ENCODE measurements around the gene BIRC5.

The BIRC5 gene

DNA sequence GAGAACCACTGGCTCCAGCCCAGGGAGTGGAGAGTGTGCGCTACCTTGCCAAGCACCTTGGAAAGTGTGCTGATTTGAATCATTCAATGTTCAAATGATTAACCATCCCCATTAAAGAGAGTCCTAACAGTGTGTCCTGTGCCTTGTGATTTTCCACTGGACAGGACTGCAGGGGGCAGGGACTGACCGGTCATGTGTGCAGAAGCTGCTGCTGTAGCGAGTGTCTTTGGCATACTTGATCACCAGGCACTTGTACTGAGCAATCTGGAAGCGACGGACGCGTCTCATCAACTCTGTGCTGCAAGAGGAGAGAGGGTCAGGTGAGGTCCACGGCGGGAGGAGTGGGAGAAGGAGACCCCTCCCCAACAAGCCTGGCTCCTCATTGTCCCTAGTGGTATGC is 29.2 kb upstream of the BIRC5 start:
- FAIRE-seq = no peak

DNA sequence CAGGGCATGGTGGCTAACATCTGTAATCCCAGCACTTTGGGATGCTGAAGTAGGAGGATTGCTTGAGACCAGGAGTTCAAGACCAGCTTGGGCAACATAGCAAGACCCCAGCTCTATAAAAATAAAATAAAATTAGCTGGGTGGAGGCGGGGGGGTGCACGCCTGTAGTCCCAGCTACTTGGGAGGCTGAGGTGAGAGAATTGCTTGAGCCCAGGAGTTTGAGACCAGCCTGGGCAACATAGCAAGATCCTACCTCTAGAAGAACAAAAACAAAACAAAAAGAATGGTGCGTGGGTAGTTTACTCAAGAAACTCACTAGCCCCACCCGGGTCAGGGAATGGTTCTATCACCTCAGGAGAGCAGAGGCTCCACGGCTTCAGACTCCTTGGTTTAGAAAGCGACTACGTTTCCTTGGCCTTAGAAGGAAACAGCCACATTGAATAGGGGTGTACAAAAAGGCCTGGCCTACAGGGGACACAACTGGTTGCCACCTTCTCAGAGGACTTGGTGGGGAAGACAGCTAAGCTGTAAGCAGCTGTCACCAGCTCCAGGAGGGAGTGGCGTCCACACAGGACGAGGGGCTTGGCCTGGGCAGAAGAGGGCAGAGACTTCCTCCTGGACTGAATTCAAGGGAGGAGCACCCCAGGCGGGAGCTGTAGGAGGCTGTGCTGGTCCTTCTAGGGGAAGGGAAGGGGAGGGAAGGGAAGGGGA is 27.9 kb upstream of the BIRC5 start:
- no peak for FAIRE-seq

DNA sequence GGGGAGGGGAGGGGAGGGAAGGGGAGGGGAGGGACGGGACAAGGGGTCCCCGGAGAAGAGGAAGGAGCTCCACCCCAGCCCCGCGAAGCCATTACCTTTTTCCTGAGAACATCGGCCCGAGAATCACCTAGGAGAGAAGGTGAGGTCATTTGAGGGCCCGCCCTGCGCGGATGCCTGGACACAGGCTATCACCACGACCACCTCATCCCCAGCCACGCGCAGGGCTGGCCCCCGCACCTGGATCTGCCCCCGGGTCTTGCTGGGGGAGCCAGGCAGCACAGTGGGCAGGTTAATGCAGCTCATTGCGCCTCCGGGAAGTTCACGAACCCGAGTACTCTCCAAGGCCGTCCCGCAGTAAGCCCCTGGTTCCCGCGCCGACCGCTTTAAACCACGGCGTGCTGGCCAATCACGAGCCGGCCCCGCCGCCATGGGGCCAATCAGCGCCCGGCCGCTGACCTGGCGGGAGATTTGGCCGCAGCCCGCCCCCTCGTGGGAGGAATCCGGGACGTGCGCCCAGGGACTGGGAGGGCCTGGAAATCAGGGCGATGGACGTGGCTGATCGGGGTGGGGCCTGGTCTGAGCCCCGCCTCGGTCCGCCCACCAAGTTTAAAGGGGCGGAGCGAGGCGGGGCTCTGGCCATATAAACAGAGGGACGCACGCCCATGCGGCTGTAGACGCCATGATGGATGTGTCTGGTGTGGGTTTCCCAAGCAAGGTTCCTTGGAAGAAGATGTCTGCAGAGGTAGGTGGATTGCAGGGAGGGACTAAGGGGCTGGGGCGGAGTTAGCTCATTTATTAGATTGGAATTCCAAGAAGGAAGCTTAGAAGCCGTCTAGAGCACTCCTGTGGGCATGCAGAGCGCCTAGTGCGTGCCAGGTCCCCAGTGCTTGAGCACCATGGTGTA is 27.1 kb upstream of the BIRC5 start, which contains the start of the genes AFMID and TK1:
Gene AFMID (plus strand): TSS at position 671 of the 904 bp plus-strand sequence. CDS start 9 bp downstream, at position 680.
Gene TK1 (minus strand): TSS at position 361 of the 904 bp plus-strand sequence. CDS start 58 bp downstream, at position 303.
- peak; percentile 98 for FAIRE-seq

DNA sequence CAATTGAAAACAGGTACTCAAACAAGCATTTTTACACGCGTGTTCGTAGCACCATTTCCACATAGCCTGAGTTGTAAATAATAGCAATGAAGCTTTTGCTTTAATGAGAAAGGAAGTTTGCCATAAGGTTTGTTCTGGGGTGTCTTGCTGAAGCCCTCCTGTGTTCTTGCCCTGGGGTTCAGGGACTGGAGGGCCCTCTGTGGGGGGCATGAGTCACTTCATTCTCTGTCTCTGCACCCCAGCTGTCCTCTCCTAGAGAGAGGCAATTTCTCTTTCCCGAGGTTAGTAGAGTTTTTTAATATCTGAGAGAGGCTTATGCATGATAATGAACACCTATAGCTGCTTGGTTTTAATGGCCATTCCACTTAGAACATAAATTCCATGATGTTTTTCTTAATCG is 17.3 kb upstream of the BIRC5 start:
- FAIRE-seq = no peak

DNA sequence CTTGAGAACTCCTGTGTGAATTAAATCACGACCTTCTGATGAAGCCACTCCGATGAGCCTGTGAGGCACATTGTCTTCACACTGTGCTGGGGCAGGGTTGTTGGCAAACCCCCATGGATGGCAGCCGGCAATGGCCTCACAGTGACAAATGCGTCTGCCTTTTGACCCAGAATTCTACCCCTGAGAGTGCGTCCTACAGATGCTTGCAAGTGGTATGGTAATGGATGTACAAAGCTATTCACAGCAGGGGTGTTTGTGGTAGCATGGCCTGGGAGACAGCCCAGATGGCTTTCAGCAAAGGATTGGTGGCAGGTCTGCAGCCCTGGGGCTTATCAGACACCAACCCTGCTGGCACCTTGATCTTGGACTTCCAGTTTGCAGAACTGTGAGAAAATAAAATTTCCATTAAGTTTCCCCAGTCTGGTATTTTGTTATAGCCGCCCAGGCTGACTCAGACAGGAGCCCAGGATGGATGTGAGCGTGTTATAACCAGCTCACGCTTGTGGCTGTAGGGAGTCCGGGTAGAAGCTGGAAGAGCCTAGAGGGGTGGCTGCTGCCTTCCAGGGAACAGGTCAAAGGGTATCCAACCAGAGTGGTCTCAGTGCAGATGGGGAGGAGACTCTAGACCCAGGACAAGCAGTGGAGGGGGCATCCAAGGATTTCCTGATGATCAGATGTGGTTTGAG is 16.8 kb upstream of the BIRC5 start:
- no peak for FAIRE-seq

DNA sequence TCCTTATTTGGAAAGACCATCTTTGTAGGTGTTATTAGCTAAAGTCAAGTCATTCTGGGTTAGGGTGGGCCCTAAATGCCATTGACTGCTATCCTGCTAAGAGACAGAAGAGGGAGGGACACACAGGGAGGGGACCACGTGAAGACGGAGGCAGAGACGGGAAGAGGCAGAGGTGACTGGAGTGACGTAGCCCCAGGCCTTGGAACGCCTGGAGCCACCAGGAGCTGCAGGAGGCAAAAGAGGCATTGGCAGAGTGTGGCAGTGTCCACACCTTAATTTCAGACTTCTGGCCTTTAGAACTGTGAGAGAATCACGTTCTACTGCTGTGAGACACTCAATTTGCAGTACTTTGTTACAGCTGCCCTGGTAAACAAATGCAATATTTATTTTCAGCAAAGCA is 13.6 kb upstream of the BIRC5 start:
- FAIRE-seq = no peak

DNA sequence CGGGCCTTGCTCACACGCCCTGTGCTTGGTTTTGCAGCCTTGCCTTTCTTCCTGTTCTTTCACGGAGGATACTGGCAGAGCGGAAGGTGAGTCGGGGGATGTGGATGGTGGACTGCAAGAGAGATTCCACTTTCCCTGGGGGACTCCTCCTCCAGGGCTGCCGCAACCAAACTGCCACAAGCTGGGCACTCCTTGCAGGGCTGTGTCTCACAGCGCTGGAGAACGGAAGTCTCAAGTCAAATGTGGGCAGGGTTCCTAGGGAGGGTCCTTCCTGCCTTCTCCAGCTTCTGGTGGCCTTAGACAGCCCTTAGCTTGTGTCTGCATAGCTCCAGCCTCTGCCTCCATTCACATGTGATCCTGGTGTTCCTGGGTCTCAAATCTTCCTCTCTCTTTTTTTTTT is 11.4 kb upstream of the BIRC5 start:
- no peak for FAIRE-seq

DNA sequence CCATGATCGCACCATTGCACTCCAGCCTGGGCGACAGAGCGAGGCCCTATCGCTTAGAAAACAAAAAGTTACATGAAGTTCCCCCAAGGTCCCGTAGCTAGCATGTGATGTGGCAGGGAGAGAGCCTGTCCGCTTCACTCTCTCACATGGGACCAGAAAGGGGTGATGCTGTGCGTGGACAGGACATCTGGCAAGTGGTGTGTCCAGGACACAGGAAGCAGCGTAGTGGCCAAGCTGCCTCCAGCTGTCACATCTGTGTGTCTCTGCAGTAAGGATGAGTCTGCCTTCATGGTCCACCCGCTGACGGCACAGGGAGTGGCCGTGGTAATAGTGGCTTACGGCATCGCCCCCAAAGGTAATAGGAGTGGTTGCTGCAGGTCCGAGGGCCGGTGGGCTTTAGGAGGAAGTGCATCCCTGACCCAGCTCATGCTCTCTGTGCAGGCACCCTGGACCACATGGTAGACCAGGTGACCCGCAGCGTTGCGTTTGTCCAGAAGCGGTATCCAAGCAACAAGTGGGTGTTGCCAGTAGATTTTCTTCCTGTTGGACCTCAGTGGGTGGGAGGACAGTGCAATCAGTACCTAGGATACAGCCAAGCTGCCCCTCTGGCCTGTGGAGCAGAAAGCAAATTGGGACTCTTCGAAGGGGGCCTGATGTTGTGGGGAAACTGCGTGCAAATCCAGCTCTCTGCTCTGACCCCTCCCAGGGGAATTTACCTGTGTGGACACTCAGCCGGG is 9.5 kb upstream of the BIRC5 start:
- FAIRE-seq = no peak

DNA sequence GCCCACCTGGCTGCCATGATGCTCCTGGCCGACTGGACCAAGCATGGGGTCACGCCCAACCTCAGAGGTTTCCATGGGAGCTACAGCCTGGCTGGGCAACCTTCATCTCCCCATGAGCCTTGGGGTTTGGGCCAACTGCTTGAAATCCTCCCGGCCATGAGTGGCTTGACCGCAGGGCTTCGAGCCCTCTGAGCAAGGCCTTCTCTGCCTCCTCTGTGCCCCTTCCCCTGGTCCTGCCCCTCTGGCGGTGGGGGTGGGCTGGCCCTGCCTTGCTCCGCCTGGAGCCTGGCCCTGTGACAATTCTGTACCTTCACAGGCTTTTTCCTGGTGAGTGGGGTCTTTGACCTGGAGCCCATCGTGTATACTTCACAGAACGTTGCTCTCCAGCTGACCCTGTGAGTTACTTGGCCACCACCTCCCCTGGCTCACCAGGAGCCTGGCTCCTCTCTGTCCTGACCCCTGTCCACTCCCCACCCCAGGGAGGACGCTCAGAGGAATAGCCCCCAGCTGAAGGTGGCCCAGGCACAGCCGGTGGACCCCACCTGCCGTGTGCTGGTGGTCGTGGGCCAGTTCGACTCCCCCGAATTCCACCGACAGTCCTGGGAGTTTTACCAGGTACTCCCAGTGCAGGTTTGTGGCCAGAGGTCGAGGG is 8.8 kb upstream of the BIRC5 start:
- FAIRE-seq = no peak

DNA sequence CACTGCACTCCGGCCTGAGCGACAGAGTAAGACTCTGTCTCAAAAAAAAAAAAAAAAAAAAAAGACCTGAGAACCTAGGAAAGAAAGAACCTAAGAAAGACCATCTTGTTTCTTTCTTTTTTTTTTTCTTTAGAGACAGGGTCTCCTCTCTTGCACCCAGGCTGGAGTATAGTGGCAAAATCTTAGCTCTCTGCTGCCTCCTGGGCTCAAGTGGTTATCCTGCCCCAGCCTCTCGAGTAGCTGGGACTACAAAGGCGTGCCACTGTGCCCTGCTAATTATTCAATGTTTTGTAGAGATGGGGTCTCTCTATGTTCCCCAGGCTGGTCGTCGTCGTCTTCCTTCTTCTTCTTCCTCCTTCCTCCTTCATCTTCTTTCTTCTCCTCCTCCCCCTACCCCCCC is 7.8 kb upstream of the BIRC5 start:
- FAIRE-seq = no peak

DNA sequence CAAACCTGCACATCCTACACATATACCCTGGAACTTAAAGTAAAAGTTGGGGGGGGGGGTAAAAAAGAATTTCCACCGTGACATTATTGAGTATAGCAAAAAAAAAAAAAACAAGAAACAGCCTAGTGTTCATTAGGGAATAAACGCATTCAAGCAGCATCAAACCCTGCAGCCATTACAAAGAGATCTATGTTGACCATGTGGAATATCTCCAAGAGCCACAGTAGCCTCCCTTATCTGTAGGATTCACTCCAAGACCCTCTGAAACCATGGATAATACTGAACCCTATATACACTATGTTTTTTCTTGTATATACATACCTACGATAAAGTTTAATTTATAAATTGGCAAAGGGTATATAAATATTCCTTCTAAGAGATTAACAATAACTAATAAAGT is 5.6 kb upstream of the BIRC5 start:
- no peak for FAIRE-seq

DNA sequence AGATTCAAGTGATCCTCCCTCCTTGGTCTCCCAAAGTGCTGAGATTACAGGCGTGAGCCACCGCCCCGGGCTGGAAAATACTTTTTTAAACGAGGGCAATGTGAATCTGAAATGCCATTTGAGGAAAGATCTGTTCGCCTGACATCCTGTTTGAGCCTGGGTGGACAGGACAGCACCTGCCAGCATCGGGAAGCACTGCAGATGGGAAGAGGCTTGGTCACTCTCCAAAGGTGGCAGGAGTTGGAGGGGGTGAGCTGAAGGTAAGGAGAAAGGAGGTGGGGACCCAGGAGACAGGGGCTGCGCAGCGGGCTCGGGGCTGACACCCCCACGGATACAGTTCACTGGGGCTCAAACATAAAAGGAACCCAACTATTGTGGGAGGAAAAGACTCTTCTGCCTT is 3.9 kb upstream of the BIRC5 start:
- no peak for FAIRE-seq

DNA sequence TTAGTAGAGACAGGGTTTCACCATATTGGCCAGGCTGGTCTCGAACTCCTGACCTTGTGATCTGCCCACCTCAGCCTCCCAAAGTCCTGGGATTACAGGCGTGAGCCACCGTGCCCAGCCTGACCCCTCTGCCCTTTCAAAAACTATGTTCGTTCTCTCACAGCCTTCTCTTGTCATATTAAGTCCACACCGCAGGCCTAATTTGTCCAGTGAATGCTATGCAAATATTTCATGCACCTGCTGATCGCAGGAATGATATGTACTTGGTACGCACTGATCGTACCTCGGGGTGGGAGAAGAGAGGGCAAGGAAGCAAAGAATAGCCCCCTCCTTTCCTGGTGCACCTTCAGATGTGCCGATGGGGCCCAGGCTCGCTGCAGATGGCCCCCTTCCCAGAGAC is 3.0 kb upstream of the BIRC5 start:
- FAIRE-seq = no peak

DNA sequence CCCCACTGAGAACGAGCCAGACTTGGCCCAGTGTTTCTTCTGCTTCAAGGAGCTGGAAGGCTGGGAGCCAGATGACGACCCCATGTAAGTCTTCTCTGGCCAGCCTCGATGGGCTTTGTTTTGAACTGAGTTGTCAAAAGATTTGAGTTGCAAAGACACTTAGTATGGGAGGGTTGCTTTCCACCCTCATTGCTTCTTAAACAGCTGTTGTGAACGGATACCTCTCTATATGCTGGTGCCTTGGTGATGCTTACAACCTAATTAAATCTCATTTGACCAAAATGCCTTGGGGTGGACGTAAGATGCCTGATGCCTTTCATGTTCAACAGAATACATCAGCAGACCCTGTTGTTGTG is 631 bp downstream of the BIRC5 start:
- FAIRE-seq = no peak

DNA sequence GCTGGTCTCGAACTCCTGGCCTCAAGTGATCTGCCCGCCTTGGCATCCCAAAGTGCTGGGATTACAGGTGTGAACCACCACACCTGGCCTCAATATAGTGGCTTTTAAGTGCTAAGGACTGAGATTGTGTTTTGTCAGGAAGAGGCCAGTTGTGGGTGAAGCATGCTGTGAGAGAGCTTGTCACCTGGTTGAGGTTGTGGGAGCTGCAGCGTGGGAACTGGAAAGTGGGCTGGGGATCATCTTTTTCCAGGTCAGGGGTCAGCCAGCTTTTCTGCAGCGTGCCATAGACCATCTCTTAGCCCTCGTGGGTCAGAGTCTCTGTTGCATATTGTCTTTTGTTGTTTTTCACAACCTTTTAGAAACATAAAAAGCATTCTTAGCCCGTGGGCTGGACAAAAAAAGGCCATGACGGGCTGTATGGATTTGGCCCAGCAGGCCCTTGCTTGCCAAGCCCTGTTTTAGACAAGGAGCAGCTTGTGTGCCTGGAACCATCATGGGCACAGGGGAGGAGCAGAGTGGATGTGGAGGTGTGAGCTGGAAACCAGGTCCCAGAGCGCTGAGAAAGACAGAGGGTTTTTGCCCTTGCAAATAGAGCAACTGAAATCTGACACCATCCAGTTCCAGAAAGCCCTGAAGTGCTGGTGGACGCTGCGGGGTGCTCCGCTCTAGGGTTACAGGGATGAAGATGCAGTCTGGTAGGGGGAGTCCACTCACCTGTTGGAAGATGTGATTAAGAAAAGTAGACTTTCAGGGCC is 5.5 kb downstream of the BIRC5 start:
- FAIRE-seq = no peak

DNA sequence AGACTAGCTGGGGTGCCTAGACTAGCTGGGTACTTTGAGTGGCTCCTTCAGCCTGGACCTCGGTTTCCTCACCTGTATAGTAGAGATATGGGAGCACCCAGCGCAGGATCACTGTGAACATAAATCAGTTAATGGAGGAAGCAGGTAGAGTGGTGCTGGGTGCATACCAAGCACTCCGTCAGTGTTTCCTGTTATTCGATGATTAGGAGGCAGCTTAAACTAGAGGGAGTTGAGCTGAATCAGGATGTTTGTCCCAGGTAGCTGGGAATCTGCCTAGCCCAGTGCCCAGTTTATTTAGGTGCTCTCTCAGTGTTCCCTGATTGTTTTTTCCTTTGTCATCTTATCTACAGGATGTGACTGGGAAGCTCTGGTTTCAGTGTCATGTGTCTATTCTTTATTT is 9.0 kb downstream of the BIRC5 start:
- no peak for FAIRE-seq

DNA sequence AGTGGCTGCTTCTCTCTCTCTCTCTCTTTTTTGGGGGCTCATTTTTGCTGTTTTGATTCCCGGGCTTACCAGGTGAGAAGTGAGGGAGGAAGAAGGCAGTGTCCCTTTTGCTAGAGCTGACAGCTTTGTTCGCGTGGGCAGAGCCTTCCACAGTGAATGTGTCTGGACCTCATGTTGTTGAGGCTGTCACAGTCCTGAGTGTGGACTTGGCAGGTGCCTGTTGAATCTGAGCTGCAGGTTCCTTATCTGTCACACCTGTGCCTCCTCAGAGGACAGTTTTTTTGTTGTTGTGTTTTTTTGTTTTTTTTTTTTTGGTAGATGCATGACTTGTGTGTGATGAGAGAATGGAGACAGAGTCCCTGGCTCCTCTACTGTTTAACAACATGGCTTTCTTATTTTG is 9.7 kb downstream of the BIRC5 start:
- no peak for FAIRE-seq

DNA sequence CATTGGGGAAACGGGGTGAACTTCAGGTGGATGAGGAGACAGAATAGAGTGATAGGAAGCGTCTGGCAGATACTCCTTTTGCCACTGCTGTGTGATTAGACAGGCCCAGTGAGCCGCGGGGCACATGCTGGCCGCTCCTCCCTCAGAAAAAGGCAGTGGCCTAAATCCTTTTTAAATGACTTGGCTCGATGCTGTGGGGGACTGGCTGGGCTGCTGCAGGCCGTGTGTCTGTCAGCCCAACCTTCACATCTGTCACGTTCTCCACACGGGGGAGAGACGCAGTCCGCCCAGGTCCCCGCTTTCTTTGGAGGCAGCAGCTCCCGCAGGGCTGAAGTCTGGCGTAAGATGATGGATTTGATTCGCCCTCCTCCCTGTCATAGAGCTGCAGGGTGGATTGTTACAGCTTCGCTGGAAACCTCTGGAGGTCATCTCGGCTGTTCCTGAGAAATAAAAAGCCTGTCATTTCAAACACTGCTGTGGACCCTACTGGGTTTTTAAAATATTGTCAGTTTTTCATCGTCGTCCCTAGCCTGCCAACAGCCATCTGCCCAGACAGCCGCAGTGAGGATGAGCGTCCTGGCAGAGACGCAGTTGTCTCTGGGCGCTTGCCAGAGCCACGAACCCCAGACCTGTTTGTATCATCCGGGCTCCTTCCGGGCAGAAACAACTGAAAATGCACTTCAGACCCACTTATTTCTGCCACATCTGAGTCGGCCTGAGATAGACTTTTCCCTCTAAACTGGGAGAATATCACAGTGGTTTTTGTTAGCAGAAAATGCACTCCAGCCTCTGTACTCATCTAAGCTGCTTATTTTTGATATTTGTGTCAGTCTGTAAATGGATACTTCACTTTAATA is 10.4 kb downstream of the BIRC5 start:
- no peak for FAIRE-seq

DNA sequence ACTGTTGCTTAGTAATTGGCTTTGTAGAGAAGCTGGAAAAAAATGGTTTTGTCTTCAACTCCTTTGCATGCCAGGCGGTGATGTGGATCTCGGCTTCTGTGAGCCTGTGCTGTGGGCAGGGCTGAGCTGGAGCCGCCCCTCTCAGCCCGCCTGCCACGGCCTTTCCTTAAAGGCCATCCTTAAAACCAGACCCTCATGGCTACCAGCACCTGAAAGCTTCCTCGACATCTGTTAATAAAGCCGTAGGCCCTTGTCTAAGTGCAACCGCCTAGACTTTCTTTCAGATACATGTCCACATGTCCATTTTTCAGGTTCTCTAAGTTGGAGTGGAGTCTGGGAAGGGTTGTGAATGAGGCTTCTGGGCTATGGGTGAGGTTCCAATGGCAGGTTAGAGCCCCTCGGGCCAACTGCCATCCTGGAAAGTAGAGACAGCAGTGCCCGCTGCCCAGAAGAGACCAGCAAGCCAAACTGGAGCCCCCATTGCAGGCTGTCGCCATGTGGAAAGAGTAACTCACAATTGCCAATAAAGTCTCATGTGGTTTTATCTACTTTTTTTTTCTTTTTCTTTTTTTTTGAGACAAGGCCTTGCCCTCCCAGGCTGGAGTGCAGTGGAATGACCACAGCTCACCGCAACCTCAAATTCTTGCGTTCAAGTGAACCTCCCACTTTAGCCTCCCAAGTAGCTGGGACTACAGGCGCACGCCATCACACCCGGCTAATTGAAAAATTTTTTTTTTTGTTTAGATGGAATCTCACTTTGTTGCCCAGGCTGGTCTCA is 11.2 kb downstream of the BIRC5 start:
- no peak for FAIRE-seq
